ENCODE results near the gene GUF1. TPM values are rescaled to one million over a fixed set of nuclear protein-coding genes. Genes with fewer than 3 reads are reported as not detected.

Gene GUF1
- total RNA-seq, 1 donor, result 22.9 TPM

DNA sequence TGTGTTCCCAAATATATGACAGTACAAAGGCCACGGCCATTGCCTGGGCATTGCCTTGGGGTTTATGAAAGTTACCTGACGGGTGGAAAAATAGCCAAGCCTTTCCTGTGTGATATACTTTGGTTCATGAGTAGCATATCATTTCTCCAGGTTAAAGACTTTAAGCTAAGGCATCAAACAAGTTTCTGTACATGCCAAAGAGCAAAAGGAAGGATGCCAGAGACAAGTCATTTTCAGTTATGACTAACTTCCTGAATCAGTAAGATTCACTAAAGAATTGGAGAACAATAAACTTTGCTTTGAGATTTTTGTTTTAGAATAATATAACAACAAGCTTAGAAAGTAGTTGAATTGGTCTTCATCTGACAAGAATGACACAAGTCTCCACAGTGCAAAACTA, 9.7 kb upstream of the GUF1 start:
- TF ChIP-seq, protein P1, sequence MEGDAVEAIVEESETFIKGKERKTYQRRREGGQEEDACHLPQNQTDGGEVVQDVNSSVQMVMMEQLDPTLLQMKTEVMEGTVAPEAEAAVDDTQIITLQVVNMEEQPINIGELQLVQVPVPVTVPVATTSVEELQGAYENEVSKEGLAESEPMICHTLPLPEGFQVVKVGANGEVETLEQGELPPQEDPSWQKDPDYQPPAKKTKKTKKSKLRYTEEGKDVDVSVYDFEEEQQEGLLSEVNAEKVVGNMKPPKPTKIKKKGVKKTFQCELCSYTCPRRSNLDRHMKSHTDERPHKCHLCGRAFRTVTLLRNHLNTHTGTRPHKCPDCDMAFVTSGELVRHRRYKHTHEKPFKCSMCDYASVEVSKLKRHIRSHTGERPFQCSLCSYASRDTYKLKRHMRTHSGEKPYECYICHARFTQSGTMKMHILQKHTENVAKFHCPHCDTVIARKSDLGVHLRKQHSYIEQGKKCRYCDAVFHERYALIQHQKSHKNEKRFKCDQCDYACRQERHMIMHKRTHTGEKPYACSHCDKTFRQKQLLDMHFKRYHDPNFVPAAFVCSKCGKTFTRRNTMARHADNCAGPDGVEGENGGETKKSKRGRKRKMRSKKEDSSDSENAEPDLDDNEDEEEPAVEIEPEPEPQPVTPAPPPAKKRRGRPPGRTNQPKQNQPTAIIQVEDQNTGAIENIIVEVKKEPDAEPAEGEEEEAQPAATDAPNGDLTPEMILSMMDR (IDR thresholded peaks at IDR 0.05; ENCODE audit: insufficient read depth, low read depth, low read length), result no peak
- H3K4me3 ChIP-seq (ENCODE audit: low read depth, low read length), result no peak overlapping the region
- no peak for DNase-seq (ENCODE audit: low read depth)

DNA sequence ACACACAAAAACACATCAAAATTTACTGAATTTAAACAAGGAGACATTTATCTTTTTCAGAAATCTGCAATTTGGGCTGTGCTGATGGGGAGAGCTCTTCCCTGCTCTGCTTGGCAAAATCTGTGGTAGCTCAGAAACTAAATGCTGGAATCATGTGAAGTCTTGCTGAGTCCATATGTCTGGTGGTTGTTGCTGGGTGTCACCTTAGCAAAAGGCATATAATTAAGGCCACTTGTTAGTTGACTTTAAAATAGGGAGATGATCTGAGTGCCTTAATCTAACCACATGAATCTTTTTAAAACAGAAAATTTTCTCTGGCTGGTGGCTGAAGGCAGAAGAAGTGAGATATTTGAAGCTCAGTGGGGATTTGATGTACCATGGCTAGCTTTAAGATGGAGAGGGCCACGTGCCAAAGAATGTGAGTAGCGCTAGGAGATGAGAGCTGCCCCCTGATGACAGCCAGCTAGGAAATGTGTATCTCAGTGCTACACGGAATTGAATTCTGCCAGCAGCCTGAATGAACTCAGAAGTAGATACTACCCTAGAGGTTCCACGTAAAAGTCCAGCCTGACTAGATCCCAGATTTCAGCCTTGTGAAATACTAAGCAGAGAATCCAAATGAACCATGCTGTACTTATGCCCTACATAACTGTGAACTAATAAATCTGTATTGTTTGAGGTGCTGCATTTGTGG, 7.6 kb upstream of the GUF1 start:
- no peak for DNase-seq (ENCODE audit: low read depth)
- TF ChIP-seq, protein P1 (IDR thresholded peaks at IDR 0.05; ENCODE audit: insufficient read depth, low read depth, low read length), result no peak
- no peak overlapping the region for H3K4me3 ChIP-seq (ENCODE audit: low read depth, low read length)

DNA sequence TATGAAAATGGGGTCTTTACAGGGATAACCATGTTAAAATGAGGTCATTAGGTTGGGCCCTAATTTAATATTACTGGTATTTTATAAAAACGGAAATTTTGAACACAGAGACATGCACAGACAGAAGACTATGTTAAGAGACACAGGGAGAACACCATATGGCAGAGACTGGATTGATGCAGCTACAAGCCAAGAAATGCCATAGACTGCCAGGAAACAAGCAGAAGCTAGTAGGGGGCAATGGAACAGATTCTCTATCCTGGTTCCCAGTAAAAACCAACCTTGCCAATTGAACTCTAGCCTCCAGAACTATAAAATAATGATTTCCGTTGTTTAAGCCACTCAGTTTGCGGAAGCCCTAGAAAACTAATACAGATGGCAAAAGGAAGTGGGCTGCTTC, 6.6 kb upstream of the GUF1 start:
- no peak overlapping the region for H3K4me3 ChIP-seq (ENCODE audit: low read depth, low read length)
- TF ChIP-seq, protein P1 (IDR thresholded peaks at IDR 0.05; ENCODE audit: insufficient read depth, low read depth, low read length), result no peak
- no peak for DNase-seq (ENCODE audit: low read depth)

DNA sequence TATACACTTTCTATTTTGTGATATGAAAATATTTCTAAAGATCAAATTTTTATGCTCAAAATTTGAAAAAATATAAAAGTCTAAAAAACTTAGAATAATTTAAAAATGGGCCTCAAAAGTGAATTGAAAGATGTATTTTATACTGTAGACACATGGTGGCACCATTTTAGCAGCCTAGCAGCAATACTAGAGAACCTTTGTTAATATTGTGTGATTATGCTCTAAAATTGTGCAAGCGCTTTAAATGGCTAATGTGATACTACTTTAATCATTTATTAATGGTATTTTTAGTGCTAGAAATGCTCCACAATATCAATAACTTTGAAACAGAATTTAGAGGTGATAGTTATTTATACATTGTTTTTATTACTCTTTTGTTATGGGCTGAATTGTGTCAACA, 3.7 kb upstream of the GUF1 start:
- TF ChIP-seq, protein P1 (IDR thresholded peaks at IDR 0.05; ENCODE audit: insufficient read depth, low read depth, low read length), result peak; percentile 4
- no peak for DNase-seq (ENCODE audit: low read depth)
- H3K4me3 ChIP-seq (ENCODE audit: low read depth, low read length), result no peak overlapping the region

DNA sequence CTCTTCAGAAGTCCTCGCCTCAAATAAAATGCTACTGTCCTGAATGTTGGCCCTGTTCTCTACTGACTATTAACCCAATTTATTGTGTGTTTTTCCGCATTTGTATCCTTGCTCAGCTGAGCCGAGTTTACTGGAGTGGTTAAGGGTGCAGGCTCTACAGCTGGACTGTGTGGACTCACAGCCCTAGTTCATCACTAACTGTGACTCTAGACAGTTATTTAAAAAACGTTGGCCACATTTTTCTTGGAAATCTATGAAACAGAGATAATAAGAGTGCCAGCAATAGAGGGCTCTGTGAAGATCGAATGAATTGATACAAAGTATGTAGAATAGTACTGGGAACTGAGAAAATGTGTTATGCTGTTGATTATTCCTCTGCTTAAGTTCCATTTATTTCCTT, 2.9 kb upstream of the GUF1 start:
- no peak for DNase-seq (ENCODE audit: low read depth)
- TF ChIP-seq, protein P1 (IDR thresholded peaks at IDR 0.05; ENCODE audit: insufficient read depth, low read depth, low read length), result no peak
- H3K4me3 ChIP-seq (ENCODE audit: low read depth, low read length), result no peak overlapping the region

DNA sequence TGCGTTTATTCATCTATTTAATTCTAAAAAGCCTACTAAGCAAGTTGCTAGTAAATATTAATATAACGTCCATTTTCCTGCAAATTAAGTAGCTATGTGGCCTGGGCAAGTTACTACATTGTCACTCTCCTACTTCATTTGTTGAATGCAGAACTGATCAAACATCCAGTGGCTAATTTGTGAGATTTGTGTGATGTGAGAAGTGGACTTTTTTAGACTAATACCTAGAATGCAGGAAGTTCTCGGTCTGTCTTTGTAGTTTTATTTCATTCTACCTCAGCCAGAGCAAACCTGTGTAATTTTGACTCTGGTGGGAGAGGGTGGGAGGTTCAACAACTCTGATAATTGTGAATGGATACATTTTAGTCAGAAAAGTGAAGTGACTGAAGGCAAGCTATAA, 840 bp downstream of the GUF1 start:
- no peak for DNase-seq (ENCODE audit: low read depth)
- TF ChIP-seq, protein P1 (IDR thresholded peaks at IDR 0.05; ENCODE audit: insufficient read depth, low read depth, low read length), result no peak
- peak overlapping the region; percentile 96 for H3K4me3 ChIP-seq (ENCODE audit: low read depth, low read length)

DNA sequence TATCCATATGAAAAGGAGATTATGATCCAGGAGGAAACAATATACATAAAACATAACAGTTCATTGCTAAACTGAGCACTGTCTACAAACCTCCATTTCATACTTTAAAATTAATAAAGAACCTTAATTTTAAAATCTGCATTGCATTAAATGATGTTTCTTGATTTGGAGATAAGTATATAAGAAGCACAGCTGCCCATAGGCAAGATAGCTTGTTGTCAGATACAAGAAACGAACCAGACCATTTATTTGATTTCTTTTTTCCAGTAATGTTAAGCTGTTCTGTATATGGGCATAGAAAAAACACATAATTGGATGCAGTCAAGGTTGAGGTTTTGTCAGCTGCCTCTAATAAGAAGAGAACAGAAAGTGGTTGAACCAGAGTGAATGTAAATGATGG, 6.4 kb downstream of the GUF1 start:
- H3K4me3 ChIP-seq (ENCODE audit: low read depth, low read length), result no peak overlapping the region
- DNase-seq (ENCODE audit: low read depth), result no peak
- TF ChIP-seq, protein P1 (IDR thresholded peaks at IDR 0.05; ENCODE audit: insufficient read depth, low read depth, low read length), result no peak
